Measurements from ENCODE around the gene STON2.
A peak's percentile ranks its signal among the peaks of the same experiment; 100 is the strongest.
"Not testable (repeated sequence)": the region's sequence is repeated elsewhere in the genome, so short reads cannot be mapped to it uniquely, and the experiment has no call there.

The STON2 gene

DNA sequence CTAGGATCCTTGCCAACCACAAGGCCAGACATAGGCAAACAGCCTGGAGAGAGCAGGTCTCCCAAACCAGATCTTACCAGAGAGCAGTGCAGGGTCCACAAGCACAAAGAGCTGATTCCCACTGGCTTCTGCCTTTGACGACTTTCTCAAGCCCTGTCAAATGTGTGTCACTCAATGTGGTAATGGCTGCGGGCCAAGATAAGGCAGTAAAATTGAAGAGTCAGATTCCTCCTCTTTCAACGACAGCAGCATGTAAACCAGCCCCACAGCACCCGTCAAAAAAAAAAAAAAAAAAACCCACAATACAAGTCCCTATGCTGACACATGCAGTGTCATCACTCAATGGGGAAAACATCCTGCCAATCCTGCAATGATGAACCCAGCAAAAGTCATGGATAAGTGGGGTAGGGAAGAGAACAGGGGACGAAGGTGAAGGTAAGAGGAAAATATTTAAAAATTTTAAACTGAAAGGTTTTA lies at the start of gene STON2:
Gene STON2 (minus strand): TSS at position 123 of the 477 bp plus-strand sequence. CDS start 1,942 bp downstream, outside the sequence.
- DNase-seq (ENCODE audit: low spot score), result no peak

DNA sequence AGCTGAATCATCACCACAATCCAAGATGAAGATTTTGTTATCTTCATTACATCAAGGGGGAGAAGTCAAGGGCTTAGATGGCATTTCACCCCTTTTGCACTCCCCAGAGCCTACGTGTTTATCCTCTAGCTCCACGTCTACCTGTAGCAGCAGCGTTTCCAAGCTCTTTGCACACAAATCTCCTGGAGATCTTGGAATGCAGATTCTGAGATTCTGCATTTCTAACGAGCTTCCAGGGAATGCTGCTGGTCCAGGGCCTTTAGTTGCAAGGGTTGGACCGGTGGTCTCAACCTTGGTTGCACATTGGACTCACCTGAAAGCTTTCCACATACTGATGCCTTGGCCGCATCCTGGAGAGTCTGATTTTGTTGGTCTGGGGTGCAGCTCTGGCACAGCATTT lies 49.5 kb upstream of the STON2 start:
- DNase-seq (ENCODE audit: low spot score), result no peak

DNA sequence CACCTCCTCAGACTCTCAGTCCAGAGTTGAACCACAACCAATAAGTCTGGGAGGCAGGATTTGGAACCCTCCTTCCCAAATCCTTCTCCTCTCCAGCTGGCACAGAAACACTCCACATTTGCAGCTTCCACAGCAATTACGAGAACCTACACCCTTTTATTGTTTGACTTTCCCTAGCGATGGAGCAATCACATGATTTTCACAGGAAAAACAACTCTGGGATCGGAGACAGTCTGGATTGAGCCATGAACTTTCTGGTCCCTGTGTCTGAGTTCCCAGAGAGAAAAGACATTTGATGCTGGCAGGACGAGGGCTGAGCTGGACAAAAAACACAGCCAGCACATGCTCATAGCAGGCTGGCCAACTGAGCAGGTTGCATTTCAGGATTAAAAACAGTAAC lies 49.0 kb upstream of the STON2 start:
- DNase-seq (ENCODE audit: low spot score), result peak; percentile 31

DNA sequence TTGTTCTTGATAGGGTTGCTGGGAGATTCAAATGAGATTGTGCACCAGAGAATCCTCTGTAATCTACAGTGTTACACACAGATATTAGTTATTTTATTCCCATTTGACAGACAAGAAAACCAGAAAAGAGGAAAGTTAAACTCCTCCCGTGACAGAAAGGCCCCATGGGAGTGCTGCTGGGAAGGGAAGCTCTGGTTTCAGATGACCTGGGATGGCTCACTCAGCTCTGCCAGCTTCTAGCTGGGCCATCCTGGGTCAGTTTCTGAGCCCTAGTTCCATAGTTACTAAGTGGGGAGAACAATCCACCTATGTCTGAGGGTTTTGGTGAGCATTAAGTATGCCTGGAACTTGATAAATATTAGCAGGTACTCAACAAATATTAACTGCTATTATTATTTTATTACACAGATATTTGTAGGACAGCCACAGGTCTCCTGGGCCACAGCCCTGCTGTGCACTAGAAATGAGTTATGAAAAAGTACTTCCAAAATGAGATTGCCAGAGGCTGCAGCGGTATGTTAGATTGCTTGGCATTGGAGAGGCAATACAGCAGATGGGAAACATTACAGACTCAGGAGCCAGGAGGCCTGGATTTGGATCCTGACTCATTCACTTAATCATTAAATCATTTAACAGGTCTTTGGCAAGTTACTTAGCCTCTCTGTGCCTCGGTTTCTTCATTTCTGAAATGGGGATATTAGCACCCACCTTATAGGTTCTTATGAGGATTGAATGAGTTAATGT lies 47.1 kb upstream of the STON2 start:
- no peak for DNase-seq (ENCODE audit: low spot score)

- DNase-seq (ENCODE audit: low spot score), result no peak
Measured at GRCh38 chr14:81446279-81447007, 46.3 kb upstream of the STON2 start.

DNA sequence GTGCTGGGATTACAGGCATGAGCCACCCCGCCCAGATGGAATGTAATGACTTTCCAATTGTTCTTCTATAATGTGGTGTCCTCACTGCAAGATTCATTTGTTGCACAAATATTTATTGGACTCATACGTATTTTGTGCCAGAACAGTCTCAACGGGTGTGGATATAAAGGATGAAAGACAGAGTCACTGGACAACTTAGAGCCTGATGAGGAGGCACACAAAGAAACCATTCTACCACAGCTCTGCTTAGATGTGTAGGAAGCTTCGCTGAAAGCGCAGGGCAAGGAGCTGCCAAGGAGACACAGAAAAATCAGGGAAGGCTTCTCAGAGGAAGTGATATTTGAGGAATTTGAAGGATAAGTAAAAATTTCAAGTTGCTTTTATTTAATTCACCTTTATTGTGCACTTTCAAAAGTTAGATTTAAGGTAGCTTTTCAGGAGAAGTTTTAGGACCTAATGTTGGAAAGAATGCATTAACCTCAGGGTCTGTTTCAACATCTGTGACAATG lies 41.6 kb upstream of the STON2 start:
- DNase-seq (ENCODE audit: low spot score), result no peak

DNA sequence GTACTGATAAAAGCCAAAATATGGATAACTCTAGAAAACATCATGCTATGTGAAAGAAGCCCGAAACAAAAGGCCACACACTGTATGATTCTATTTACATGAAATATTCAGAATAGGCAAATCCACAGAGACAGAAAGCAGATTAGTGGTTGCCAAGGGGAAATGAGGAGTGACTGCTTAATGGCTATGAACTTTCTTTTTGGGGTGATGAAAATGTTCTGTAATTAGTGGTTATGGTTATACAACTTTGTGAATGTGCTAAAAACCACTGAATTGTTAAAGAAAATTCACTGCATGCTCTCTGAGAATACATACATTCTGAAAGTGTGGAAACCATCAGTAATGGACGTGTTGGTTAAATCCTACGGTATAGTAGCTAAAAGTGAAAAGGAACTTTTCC lies 39.9 kb upstream of the STON2 start:
- DNase-seq (ENCODE audit: low spot score), result no peak

- DNase-seq (ENCODE audit: low spot score), result no peak
Measured at GRCh38 chr14:81437244-81437643, 37.1 kb upstream of the STON2 start.

DNA sequence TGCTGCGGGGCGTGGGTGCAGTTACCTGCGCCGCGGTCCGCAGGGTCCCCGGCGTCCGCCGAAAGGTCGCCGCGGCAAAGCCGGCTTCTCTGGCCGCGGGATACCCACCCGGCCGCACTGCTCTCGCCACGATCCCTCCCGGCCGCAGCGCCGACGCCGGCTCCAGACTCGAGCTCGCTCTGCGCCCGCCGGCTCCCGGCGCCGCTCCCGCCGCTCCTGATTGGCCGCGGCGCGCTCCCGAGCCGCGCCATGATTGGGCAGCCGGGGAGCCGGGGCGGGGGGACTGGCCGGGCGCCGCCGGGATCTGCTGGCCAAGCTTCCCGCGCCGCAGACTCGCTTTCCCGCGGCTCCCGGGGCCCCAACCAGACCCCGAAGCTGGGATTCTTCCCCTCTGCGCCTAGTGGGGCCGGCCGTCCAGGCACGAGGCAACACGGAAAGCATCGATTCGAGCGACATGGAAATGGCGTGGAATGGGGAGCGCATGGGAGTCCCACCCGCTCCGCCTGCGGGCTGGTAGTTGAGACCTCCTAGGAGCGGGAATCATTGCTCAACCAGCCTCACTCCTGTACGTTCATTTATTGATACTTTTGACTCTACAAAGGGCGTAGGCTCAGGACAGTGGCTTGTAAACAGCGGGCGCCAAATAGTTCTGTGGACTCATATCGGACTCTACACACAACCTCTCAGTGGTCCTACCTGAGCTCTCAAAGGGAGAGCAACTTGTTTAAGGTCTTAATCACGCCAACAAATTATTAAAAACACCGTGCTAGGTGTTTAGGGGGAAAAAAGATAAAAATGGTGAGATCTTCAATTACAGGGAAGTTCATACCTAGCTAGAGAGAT lies 36.4 kb upstream of the STON2 start:
- peak; percentile 49 for DNase-seq (ENCODE audit: low spot score)

GRCh38 chr14:81435391-81436295 lies 35.5 kb upstream of the STON2 start:
- DNase-seq (ENCODE audit: low spot score), result peak; percentile 33

DNA sequence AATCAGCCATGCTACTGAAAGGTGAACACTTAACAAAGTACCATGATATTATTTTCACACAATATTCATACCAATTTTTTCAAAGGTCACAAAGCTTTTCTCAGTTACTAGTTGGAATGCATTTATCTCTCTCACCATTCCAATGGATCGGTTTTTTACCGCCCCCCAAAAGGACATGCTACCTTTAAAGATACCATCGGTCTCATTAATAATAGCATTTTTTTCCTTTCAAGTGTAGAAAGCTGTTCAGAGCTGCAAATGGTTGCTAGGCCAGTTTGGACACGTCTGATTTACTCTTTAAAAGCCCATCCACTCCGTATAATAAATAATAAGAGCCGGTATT lies 34.9 kb upstream of the STON2 start:
- DNase-seq (ENCODE audit: low spot score), result no peak

DNA sequence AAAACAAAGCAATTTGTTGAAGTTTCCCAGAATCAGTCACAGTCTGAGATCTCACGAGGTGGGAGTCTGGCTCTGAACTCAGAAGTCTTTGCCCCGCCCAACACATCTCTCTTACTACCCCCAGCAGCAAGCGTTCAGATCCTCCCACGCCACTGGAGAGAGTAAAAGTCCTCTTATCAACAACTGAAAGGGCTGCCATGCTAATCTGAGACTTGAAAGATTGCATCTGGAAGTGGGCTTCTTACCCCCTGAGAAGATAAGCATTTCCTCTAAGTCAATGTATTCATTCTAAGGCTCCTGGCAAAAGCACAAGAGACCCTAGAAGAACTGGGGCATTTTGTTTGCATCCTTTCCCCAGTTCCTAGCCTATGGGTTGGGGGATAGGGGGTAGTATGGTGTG lies 34.1 kb upstream of the STON2 start:
- DNase-seq (ENCODE audit: low spot score), result no peak

- no peak for DNase-seq (ENCODE audit: low spot score)
Measured at GRCh38 chr14:81433378-81433777, 33.3 kb upstream of the STON2 start.

DNA sequence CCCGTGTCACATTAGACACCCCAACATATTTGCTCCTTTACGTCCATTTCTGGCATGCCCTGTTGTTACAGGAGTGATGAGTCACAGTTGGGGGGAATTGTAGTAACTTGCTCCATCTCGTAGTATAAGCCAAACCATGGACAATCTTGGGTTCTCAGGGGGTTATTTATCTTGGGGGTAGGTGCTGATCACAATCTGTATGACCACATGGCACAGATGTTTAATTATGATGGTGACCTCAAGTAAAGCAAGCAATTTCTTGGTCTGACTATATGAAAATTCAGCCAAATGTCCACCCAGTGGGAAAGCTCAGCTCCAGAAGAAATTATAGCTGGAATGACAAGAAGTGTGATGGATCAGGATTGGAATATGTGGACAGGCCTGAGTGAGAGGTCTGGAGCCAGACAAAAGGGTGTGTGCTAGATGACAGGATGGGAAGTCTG lies 32.1 kb upstream of the STON2 start:
- no peak for DNase-seq (ENCODE audit: low spot score)

- no peak for DNase-seq (ENCODE audit: low spot score)
Measured at GRCh38 chr14:81430235-81430634, 30.1 kb upstream of the STON2 start.

DNA sequence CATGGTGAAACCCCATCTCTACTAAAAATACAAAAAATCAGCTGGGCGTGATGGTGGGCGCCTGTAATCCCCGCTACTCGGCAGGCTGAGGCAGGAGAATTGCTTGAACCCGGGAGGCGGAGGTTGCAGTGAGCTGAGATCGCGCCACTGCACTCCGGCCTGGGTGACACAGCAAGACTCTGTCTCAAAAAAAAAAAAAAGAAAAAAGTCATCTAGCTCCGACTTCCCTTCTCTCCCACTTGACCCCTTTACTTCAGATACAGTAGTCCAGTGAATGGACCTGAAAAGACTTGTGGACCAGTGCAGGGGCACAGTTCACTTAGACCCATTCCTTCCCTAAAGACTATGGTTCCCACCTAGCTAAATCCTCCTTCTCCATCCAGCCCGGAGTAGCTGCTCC lies 29.6 kb upstream of the STON2 start:
- not testable (repeated sequence) for DNase-seq (ENCODE audit: low spot score)

DNA sequence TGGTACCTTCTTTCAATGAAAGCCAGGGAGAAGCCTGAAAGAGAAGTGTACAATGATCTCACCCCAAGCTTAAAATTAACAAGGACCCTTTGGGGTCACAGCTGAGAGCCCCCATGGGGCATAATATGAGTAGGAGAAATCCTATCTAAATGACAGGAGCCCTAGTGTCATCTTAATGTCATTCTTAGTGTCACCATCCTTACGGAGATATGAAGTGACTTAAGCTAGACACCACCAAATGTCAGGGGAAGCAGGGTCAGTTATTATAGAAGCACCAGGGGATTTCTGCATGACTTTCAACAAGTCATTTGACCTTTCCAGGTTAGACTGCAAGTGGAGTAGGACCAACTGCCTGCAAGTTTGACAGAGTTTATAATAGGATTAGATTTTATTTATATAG lies 28.9 kb upstream of the STON2 start:
- DNase-seq (ENCODE audit: low spot score), result no peak

DNA sequence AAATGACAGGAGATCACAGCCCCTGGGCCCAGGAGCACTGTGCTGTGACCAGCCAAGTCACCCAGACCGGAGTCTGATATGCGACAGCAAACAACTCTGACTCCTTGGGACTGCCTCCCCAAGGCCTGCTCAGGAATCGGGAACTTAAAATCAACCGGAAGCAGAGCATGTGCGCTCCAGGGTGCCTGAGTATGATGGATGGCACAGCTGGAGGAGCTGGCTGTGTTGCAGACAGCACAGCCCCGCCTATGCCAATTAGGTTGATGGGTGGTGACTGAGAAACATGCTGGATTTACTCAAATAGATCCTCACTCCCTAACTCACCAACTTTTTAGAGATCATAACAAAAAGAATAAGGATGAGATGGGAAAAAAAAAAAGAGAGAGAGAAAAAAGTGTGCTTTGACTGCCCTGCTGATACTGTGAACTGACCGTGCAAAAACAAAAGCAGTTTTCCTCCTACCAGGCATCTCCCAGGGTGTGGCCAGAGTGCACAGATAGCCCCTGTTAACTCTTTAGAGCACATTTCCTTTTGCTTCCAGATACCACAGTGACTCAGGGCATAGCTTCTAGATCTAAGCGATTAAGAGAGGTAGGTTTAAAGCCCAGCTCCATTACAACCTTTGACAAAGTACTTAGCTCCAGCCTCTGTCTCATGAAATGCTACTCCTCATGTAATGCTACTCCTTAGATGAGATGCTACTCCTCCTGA lies 27.4 kb upstream of the STON2 start:
- DNase-seq (ENCODE audit: low spot score), result no peak

DNA sequence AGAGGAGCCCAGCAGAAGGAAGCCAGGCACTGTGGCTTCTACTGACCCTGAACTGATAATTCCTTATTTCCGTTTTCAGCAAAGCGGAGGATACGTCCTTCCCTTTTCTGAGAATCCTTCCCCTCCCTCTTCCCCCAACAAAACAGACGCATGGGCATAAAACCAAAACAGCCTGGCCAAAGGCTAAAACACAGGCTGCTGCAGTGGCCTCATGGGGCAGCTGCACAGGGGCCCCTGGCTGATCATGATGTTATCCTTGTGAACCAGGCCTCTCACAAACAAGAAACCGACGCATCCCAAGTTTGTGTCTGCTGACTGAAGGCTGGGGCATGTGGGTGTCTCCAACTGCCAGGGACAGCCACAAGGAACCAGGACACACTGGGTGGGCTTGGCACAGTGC lies 23.4 kb upstream of the STON2 start:
- DNase-seq (ENCODE audit: low spot score), result no peak

- DNase-seq (ENCODE audit: low spot score), result no peak
Measured at GRCh38 chr14:81418057-81418790, 18.1 kb upstream of the STON2 start.

All from cerebellar cortex (tissue), 1 donor.